ENCODE data around the gene SYS1. TPM values are rescaled to one million over a fixed set of nuclear protein-coding genes. Genes with fewer than 3 reads are reported as not detected.

Gene SYS1
- total RNA-seq, 2 experiments from 2014 or later: 28.0 to 30.8 TPM

GRCh38 chr20:45372241-45372640 is 9.3 kb downstream of the SYS1 start:
- Mint-ChIP-seq H3K27ac (peak overlapping the region; percentile 58), H3K4me3 (no peak overlapping the region), H3K9me3 (ENCODE audit: insufficient read depth) (no peaks in the 10 kb centered on the region), H3K27me3 (ENCODE audit: low read depth) (no peaks in the 10 kb centered on the region), H3K36me3 (ENCODE audit: low read depth) (peaks cover 20% of the 10 kb centered on the region), H3K4me1 (ENCODE audit: low read depth) (peaks cover 50% of the 10 kb centered on the region)
- DNase-seq (no peak), ATAC-seq (no peak)
- CTCF ChIA-PET: interaction anchor here (0.8 to 20.4 kb wide), 10 partner anchors 10 to 398 kb away, joined by 3 to 606 read pairs (median 32); partner anchors contain the start of genes PIGT and SYS1
- POLR2A ChIA-PET: interaction anchor here (2.0 to 3.6 kb wide), 2 partner anchors 9 to 64 kb away, joined by 13 to 31 read pairs; partner anchors contain the start of gene SYS1

DNA sequence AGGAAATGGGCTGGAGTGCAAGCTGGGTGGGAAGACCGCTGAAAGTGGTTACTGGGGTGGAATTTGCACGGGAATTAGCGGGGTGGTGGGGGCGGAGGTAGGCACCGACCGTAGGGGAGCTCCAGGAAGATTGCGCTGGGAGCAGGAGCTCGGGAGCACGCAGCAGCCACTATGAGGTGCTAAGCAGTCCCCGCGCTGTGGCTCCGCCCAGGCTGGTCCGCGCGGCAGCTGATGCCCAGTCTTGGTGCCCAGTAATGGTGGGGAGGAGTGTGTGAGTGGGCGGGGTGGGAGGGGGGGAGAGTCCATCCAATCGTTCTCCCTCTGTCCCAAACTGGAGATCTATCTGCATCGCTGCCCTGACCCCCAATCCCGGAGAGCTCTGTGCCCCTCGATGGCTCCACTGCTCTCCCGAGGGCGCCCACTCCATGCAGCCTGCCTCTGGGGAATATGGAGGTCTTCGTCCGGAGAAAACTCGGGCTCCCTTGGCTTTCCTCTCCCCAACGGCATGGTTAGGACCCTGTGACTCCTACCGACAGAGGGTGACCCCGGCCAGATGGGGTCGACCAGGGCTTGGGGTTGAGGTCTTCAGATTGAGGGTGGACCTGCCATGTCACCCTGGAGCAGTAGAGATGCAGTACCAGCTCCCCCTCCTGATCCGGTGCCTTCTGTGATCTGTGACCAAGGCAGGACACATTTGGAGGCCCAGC is 9.8 kb downstream of the SYS1 start:
- no peak for DNase-seq
- Mint-ChIP-seq H3K4me3 (peak overlapping the region; percentile 73), H3K4me1 (ENCODE audit: low read depth) (peaks cover 45% of the 10 kb centered on the region), H3K36me3 (ENCODE audit: low read depth) (peaks cover 15% of the 10 kb centered on the region), H3K27me3 (ENCODE audit: low read depth) (no peaks in the 10 kb centered on the region), H3K27ac (peak overlapping the region; percentile 87), H3K9me3 (ENCODE audit: insufficient read depth) (no peaks in the 10 kb centered on the region)
- CTCF ChIA-PET: interaction anchor here (0.7 to 20.4 kb wide), 32 partner anchors 11 to 416 kb away, joined by 3 to 606 read pairs (median 8); partner anchors contain the start of genes DBNDD2, PIGT, SDC4 and SYS1
- POLR2A ChIA-PET: interaction anchor here (0.6 to 3.6 kb wide), 8 partner anchors 8 to 68 kb away, joined by 3 to 31 read pairs (median 6); partner anchors contain the start of genes DBNDD2, PIGT and SYS1
- ATAC-seq: no peak

GRCh38 chr20:45373353-45374100 is 10.6 kb downstream of the SYS1 start:
- DNase-seq: peak; percentile 91
- Mint-ChIP-seq H3K4me3 (peak overlapping the region; percentile 73), H3K4me1 (ENCODE audit: low read depth) (peaks cover 38% of the 10 kb centered on the region), H3K36me3 (ENCODE audit: low read depth) (peaks cover 8% of the 10 kb centered on the region), H3K27ac (peak overlapping the region; percentile 87), H3K9me3 (ENCODE audit: insufficient read depth) (no peaks in the 10 kb centered on the region), H3K27me3 (ENCODE audit: low read depth) (no peaks in the 10 kb centered on the region)
- peak; percentile 90 for ATAC-seq
- POLR2A ChIA-PET: interaction anchor here (0.6 to 3.6 kb wide), 11 partner anchors 9 to 67 kb away, joined by 3 to 31 read pairs (median 4); partner anchors contain the start of genes DBNDD2, PIGT and SYS1
- CTCF ChIA-PET: interaction anchor here (0.7 to 20.4 kb wide), 52 partner anchors 11 to 1248 kb away, joined by 3 to 606 read pairs (median 6); partner anchors contain the start of genes DBNDD2, PIGT, SDC4 and SYS1

DNA sequence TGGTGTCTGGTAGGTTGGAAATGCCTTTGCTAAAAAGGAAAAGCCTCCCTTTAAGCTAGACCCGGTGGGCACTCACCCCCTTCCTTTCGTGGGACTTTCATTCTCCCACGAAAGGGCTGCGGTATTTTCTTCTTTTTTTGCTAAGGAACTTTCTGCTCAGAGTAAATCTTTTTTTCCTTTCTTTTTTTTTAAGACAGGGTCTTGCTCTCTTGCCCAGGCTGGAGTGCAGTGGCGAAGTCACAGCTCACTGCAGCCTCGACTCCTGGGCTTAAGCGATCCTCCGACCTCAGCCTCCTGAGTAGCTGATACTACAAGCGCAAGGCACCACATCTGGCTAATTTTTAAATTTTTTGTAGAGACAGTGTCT is 11.1 kb downstream of the SYS1 start:
- peak overlapping the region; percentile 87 for H3K27ac Mint-ChIP-seq
- POLR2A ChIA-PET: interaction anchor here (0.7 to 3.6 kb wide), 10 partner anchors 9 to 63 kb away, joined by 3 to 31 read pairs (median 4); partner anchors contain the start of genes DBNDD2, PIGT and SYS1

DNA sequence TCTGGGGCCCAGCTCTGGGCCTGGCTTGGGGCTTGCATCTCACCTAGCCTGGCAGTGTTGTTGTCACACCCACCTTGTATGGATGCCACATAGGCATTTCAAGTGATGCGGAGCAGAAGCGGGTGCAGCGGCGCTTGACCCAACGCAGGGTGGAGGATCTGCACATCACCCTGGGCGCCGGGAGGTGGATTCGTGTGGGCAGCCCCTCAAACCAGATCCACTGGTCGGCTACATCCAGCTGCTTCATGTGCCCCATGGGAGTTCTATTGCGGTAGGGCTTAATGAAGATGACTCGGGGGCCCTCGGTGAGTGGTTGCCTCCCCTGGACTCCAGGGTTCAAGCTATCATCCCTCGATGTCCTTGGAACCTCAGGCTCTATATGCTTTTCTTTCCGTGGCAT is 12.0 kb downstream of the SYS1 start:
- Mint-ChIP-seq H3K4me1 (ENCODE audit: low read depth) (peaks cover 29% of the 10 kb centered on the region), H3K27ac (no peak overlapping the region), H3K27me3 (ENCODE audit: low read depth) (no peaks in the 10 kb centered on the region), H3K4me3 (no peak overlapping the region), H3K36me3 (ENCODE audit: low read depth) (no peaks in the 10 kb centered on the region), H3K9me3 (ENCODE audit: insufficient read depth) (no peaks in the 10 kb centered on the region)
- ChIA-PET POLR2A (interaction anchor here (0.8 to 2.5 kb wide), 2 partner anchors 12 to 41 kb away, joined by 4 to 15 read pairs; partner anchors contain the start of genes PIGT and SYS1), CTCF (interaction anchor here (1.5 to 20.4 kb wide), 8 partner anchors 10 to 77 kb away, joined by 3 to 606 read pairs (median 46); partner anchors contain the start of genes PIGT and SYS1)
- ATAC-seq (no peak), DNase-seq (no peak)

More for the DNA sequence above, 11.1 kb downstream of the SYS1 start:
- H3K4me1 Mint-ChIP-seq (ENCODE audit: low read depth): peaks cover 32% of the 10 kb centered on the region
- CTCF ChIA-PET: interaction anchor here (0.7 to 20.4 kb wide), 48 partner anchors 11 to 1247 kb away, joined by 3 to 606 read pairs (median 7); partner anchors contain the start of genes DBNDD2, PIGT, SDC4 and SYS1
- H3K9me3 Mint-ChIP-seq (ENCODE audit: insufficient read depth): no peaks in the 10 kb centered on the region
- no peaks in the 10 kb centered on the region for H3K27me3 Mint-ChIP-seq (ENCODE audit: low read depth)
- H3K36me3 Mint-ChIP-seq (ENCODE audit: low read depth): peaks cover 3% of the 10 kb centered on the region
- peak overlapping the region; percentile 73 for H3K4me3 Mint-ChIP-seq
- DNase-seq (no peak), ATAC-seq (no peak)

GRCh38 chr20:45377269-45377668 is 14.3 kb downstream of the SYS1 start:
- no peaks in the 10 kb centered on the region for H3K27me3 Mint-ChIP-seq (ENCODE audit: low read depth)
- DNase-seq: no peak
- H3K4me1 Mint-ChIP-seq (ENCODE audit: low read depth): peaks cover 23% of the 10 kb centered on the region
- ATAC-seq: no peak
- POLR2A ChIA-PET: no interaction called here
- no peaks in the 10 kb centered on the region for H3K9me3 Mint-ChIP-seq (ENCODE audit: insufficient read depth)
- H3K36me3 Mint-ChIP-seq (ENCODE audit: low read depth): no peaks in the 10 kb centered on the region
- H3K4me3 Mint-ChIP-seq: no peak overlapping the region
- H3K27ac Mint-ChIP-seq: no peak overlapping the region
- CTCF ChIA-PET: interaction anchor here (1.1 to 20.4 kb wide), 7 partner anchors 14 to 394 kb away, joined by 3 to 606 read pairs (median 6); partner anchors contain the start of gene SYS1

- Mint-ChIP-seq H3K27me3 (ENCODE audit: low read depth) (no peaks in the 10 kb centered on the region), H3K4me3 (no peak within 1 kb of the TSS), H3K4me1 (ENCODE audit: low read depth) (peaks cover 16% of the 10 kb centered on the region), H3K36me3 (ENCODE audit: low read depth) (no peaks in the 10 kb centered on the region), H3K27ac (no peak within 1 kb of the TSS), H3K9me3 (ENCODE audit: insufficient read depth) (no peaks in the 10 kb centered on the region)
- ChIA-PET CTCF (interaction anchor here (0.7 to 20.4 kb wide), 2 partner anchors 57 to 61 kb away, joined by 3 to 606 read pairs; no protein-coding TSS in a partner anchor), POLR2A (no interaction called here)
- DNase-seq: no peak
- ATAC-seq: no peak
Measured at GRCh38 chr20:45378191-45378590, 15.2 kb downstream of the SYS1 start, which contains the start of gene TP53TG5. Gene TP53TG5 (minus strand): TSS chr20:45378325. CDS start chr20:45378236, 89 bp downstream.

DNA sequence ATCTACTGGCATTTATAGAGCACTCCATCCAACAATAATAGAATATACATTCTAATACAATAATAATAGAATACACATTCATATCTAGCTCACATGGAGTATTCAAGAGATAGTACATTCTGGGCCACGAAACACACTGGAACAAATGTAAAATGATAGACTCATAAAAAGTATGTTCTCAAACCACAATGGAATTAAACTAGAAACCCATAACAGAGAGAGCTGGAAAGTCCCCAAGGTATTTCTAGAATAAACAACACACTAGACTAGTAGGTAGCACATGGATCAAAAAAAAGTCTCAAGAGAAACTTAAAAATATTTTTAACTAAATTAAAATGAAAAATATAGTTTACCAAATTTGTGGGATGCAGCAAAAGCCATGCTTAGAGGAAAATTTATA is 24.3 kb downstream of the SYS1 start:
- CTCF ChIA-PET: interaction anchor here (0.6 to 6.2 kb wide), 7 partner anchors 12 to 383 kb away, joined by 3 to 40 read pairs (median 6); partner anchors contain the start of gene SYS1
- DNase-seq: no peak
- ATAC-seq: no peak
- POLR2A ChIA-PET: no interaction called here
- H3K27me3 Mint-ChIP-seq (ENCODE audit: low read depth): no peaks in the 10 kb centered on the region
- H3K9me3 Mint-ChIP-seq (ENCODE audit: insufficient read depth): no peaks in the 10 kb centered on the region
- H3K4me3 Mint-ChIP-seq: no peak overlapping the region
- peaks cover 7% of the 10 kb centered on the region for H3K36me3 Mint-ChIP-seq (ENCODE audit: low read depth)
- H3K27ac Mint-ChIP-seq: no peak overlapping the region
- H3K4me1 Mint-ChIP-seq (ENCODE audit: low read depth): peaks cover 2% of the 10 kb centered on the region

- peaks cover 2% of the 10 kb centered on the region for H3K4me1 Mint-ChIP-seq (ENCODE audit: low read depth)
- DNase-seq (no peak), ATAC-seq (no peak)
- ChIA-PET CTCF (interaction anchor here (1.0 to 1.3 kb wide), 2 partner anchors 14 to 17 kb away, joined by 3 to 5 read pairs; no protein-coding TSS in a partner anchor), POLR2A (no interaction called here)
- no peaks in the 10 kb centered on the region for H3K27me3 Mint-ChIP-seq (ENCODE audit: low read depth)
- no peaks in the 10 kb centered on the region for H3K9me3 Mint-ChIP-seq (ENCODE audit: insufficient read depth)
- no peak overlapping the region for H3K4me3 Mint-ChIP-seq
- H3K36me3 Mint-ChIP-seq (ENCODE audit: low read depth): peaks cover 7% of the 10 kb centered on the region
- no peak overlapping the region for H3K27ac Mint-ChIP-seq
Measured at GRCh38 chr20:45390931-45391330, 28.0 kb downstream of the SYS1 start.

- Mint-ChIP-seq H3K27ac (no peak overlapping the region), H3K36me3 (ENCODE audit: low read depth) (peaks cover 7% of the 10 kb centered on the region), H3K27me3 (ENCODE audit: low read depth) (no peaks in the 10 kb centered on the region), H3K4me1 (ENCODE audit: low read depth) (peaks cover 2% of the 10 kb centered on the region), H3K4me3 (no peak overlapping the region), H3K9me3 (ENCODE audit: insufficient read depth) (no peaks in the 10 kb centered on the region)
- CTCF ChIA-PET: interaction anchor here (0.6 to 2.9 kb wide), 4 partner anchors 15 to 29 kb away, joined by 3 to 8 read pairs (median 4); partner anchors contain the start of gene SYS1
- no peak for DNase-seq
- ATAC-seq: no peak
- POLR2A ChIA-PET: no interaction called here
Measured at GRCh38 chr20:45391559-45391958, 28.6 kb downstream of the SYS1 start.

DNA sequence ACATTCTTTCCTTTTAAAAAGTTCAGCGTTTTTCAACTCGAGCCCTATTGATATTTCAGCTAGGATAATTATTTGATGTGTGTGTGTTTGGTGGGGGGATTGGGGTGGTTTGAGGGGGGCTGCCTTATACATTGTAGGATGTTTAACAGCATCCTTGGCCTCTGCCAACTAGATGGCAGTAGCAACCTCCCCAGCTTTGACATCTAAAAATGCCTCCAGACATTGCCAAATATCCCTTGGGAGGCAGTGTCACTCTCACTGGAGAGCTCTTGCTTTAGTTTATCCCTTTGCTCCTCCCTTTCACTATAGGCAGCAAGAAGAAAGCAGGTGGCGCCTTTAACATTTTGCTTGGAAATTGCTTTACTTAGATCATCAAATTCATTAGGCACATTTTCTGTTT is 29.8 kb downstream of the SYS1 start:
- Mint-ChIP-seq H3K4me1 (ENCODE audit: low read depth) (peaks cover 2% of the 10 kb centered on the region), H3K4me3 (no peak overlapping the region), H3K27ac (no peak overlapping the region), H3K36me3 (ENCODE audit: low read depth) (peaks cover 3% of the 10 kb centered on the region), H3K27me3 (ENCODE audit: low read depth) (no peaks in the 10 kb centered on the region), H3K9me3 (ENCODE audit: insufficient read depth) (no peaks in the 10 kb centered on the region)
- no peak for DNase-seq
- POLR2A ChIA-PET: no interaction called here
- ATAC-seq: no peak
- CTCF ChIA-PET: interaction anchor here (0.7 to 2.9 kb wide), 4 partner anchors 19 to 44 kb away, joined by 3 to 8 read pairs (median 8); partner anchors contain the start of gene SYS1
